GM12872 (cell line): ENCODE measurements around the gene DZIP3.

Experiments
- TF ChIP-seq, protein P1 (sequence below): IDR thresholded peaks from 3 replicates; pipeline ENCODE4 v1.5.1; 2011; ENCODE audit warnings: low read depth, mild to moderate bottlenecking, low read length, moderate library complexity; ENCODE audit not compliant: insufficient read depth

DZIP3 gene

DNA sequence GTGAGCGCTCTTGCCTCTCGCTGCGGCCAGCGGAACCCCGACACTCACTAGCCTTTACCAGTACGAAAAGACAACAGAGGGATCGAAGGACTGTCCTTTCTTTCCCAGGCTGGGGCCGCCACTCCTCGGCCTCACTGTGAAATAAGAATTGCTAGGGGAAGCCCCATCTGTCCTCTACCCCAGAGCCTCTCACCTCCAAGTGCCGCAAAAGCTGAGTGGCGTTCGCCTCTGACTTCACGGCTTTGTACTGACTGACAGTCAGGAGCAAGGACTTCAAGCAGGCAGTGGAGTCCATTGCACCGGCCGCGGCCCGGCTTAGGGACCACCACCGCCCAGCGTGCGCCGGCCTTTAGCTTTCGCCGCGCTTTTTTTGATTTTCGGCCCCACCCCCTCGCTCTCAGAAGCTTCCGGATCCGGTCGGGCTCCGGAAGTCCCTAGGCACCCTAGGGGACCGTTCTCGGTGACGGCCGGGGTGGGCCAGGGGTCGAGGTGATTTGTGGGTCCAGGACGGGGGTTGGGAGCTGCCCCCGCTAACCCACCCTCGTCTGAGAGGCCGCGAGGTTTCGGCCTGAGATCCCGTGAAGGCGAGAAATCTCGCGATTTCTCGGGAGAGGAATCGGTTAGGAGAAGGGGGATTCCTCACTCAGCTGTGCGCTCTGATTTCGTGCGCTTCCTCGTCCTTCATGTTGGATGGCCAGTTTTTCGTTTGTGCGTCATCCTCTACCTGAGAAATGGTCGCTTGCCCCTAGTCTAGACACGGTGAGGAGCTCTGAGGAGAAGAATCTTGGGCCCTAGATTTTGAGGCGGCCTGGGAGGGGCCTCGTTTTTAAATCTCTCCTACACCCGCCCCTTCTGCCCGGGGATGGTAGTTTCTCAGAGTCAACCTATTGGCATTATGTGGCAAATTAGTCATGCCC is at the start of gene DZIP3, which contains the start of gene CIP2A:
Gene DZIP3 (plus strand): TSS at position 642 of the 917 bp plus-strand sequence. CDS start 15,685 bp downstream, outside the sequence.
Gene CIP2A (minus strand): TSS at position 358 of the 917 bp plus-strand sequence. CDS start 63 bp downstream, at position 295.
- TF ChIP-seq, protein P1, sequence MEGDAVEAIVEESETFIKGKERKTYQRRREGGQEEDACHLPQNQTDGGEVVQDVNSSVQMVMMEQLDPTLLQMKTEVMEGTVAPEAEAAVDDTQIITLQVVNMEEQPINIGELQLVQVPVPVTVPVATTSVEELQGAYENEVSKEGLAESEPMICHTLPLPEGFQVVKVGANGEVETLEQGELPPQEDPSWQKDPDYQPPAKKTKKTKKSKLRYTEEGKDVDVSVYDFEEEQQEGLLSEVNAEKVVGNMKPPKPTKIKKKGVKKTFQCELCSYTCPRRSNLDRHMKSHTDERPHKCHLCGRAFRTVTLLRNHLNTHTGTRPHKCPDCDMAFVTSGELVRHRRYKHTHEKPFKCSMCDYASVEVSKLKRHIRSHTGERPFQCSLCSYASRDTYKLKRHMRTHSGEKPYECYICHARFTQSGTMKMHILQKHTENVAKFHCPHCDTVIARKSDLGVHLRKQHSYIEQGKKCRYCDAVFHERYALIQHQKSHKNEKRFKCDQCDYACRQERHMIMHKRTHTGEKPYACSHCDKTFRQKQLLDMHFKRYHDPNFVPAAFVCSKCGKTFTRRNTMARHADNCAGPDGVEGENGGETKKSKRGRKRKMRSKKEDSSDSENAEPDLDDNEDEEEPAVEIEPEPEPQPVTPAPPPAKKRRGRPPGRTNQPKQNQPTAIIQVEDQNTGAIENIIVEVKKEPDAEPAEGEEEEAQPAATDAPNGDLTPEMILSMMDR, result no peak

- TF ChIP-seq, protein P1, result no peak
Observed at GRCh38 chr3:108546247-108546646, 43.3 kb upstream of the DZIP3 start.

DNA sequence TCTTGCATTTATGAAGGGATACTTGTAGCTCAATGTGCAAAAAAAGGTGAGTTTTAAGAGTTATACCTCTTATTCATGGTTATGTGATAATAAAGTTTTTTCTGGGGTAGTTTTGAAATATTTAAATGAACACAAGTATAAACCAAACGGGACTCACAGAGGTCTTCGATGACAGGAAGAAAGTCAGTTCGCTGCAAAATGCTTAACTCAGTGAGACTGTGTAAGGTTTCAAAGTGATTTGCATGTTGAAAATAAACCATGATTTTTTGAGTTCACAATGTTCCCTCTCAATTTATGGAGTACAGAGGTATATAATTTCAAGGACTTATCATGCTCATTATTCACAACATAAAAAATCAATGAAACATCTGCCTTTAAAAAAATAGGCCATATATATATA is 42.8 kb upstream of the DZIP3 start:
- TF ChIP-seq, protein P1, result no peak

GRCh38 chr3:108548304-108548703 is 41.2 kb upstream of the DZIP3 start:
- TF ChIP-seq, protein P1, result no peak

GRCh38 chr3:108548886-108549285 is 40.6 kb upstream of the DZIP3 start:
- TF ChIP-seq, protein P1, result no peak

DNA sequence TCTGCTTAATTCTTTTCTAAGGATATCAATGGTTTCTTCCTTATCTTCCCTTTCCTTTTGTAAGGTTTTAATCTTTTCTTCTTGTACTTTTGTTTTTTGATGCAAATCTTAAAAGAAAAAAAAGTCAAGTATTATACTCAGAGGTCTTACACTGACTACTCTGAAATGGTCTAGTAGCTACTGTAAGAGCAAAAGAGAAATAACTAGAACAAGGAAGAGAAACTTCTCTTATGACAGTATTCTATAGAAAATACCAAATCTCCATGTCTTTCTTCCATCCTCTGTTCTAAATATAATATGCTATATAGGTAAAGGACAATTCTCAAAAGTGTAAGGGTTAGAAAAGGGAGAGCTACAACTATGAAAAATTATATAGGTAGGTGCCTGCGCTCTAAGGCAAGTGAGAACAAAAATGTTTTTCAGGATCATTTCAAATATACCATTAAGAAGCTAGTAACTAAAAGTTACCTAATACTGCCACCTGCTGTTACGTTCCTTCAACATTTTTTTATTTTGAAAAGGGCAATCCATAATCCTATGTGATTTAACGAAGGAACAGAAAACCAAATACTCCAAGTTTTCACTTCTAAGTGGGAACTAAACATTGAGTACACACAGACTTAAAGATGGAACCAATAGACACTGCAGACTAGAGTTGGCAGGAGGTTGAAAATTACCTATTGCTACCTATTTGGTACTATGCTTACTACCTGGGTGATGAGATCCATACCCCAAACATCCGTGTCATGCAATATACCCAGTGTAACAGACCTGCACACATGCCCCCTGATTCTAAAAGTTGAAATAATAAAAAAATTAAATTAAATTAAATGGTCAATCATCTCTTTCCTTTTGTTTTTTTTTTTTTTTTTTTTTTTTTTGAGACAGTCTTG is 37.0 kb upstream of the DZIP3 start:
- TF ChIP-seq, protein P1, result peak; percentile 28; the same call in 2 of the 3 replicates

- TF ChIP-seq, protein P1, result no peak
Observed at GRCh38 chr3:108554229-108554628, 35.3 kb upstream of the DZIP3 start.
